Suprapubic skin (tissue), 4 donors: ENCODE measurements around the gene HOXA6.

Source experiments
- CTCF ChIP-seq, 2 donors: fragments of 200-600 bp in 1 of 2; fragments of 450-650 bp in 1 of 2; sonication (generic) in 1 of 2; IDR thresholded peaks; one replicate each; pipeline ENCODE4 v1.5.1; 2016 to 2019; ENCODE audit warnings: antibody characterized with exemption in 2 of 2, mild to moderate bottlenecking in 1 of 2, moderate library complexity in 1 of 2
- EP300 ChIP-seq: sonication (generic); formaldehyde crosslinking; IDR thresholded peaks from one replicate; pipeline ENCODE4 v1.6.1; 2017; ENCODE audit warnings: antibody characterized with exemption
- POLR2A ChIP-seq, 2 donors: fragments of 450-650 bp; IDR thresholded peaks; one replicate each; pipeline ENCODE4 v1.6.1; 2017; ENCODE audit warnings: antibody characterized with exemption in 2 of 2, mild to moderate bottlenecking in 2 of 2, moderate library complexity in 2 of 2
- POLR2AphosphoS5 ChIP-seq, 3 donors: sonication (generic); formaldehyde crosslinking; IDR thresholded peaks; one replicate each; pipeline ENCODE4 v1.6.1; 2017; ENCODE audit warnings: antibody characterized with exemption in 3 of 3

DNA sequence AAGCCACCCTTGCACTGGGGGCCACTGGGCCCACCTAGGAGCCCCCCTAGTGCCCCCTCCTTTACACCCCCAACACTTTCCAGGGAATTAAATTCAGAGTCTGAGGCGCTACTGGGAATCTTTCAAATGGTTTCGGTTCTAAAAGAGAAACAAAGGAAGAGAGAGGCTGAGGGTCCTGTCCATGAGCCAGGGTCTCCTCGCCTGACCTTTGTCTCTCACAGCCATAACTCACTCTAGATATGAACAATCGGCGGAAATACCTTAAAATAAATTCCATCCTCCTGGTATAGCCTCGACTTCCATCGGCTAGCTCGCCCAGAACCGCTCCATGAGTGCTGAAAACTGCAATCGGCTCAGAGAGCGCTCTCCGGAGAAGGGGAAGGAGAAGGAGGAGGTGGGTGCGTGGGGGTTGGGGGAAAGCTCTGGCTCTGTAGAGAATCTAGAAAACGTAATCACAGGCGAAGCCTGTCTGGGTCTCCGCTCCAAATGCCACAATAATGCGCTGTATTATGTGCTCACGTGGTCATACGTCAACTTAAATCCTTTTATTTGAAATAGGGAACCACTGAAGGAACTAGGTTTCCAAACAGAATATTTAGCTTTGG, 29.6 kb downstream of the HOXA6 start:
- TF ChIP-seq CTCF (IDR thresholded peaks at IDR 0.05) (no peak), POLR2A (IDR thresholded peaks at IDR 0.05) (no peak), POLR2AphosphoS5 (IDR thresholded peaks at IDR 0.05) (no peak), EP300 (no peak)
